K562 (cell line): ENCODE results near the gene SH2D3A. TPM values are rescaled to one million over a fixed set of nuclear protein-coding genes. Genes with fewer than 3 reads are reported as not detected.

Experiments
- ATAC-seq: fragments of 200-7000 bp; cut with Tn5 transposase; 3 replicates; pipeline ENCODE4 v1.9.1; 2020; ENCODE audit warnings: moderate library complexity
- Bru-seq: library from RNA; stranded (reverse); fragments of 400-500 nt; gene quantifications from one replicate; lab custom pipeline; 2021; lab: Mats Ljungman, UMichigan
- BruChase-seq, 2 experiments: library from RNA; stranded (reverse); fragments of 400-500 nt; gene quantifications; one replicate each; lab custom pipeline; 2021; lab: Mats Ljungman, UMichigan
- BruUV-seq: library from RNA; stranded (reverse); fragments of 400-500 nt; replicated peaks from 2 replicates; lab custom pipeline; 2021; lab: Mats Ljungman, UMichigan
- CTCF ChIA-PET: fragments of 300-600 bp; formaldehyde crosslinking; extraction: SDS; loops from one replicate; lab custom pipeline; 2021; ENCODE audit warnings: low intra/inter-chr PET ratio; lab: Yijun Ruan, JAX
- POLR2A ChIA-PET: fragments of 300-600, 350-650 bp; sonication (Branson Sonifier 250); formaldehyde crosslinking; extraction: SDS; loops from one replicate; lab custom pipeline; 2021; ENCODE audit warnings: antibody characterized with exemption, inconsistent platforms; lab: Yijun Ruan, JAX
- DNase-seq, 4 experiments: peaks; one replicate each; pipeline versions ENCODE4 v3.0.0 to v3.0.0-alpha.2; 2011 to 2018; ENCODE audit warnings: low spot score in 3 of 4, mixed read lengths in 3 of 4; ENCODE audit errors: extremely low read depth in 1 of 4
- FAIRE-seq: peaks from 2 replicates; lab custom pipeline; 2011; peaks lifted over from hg19 to GRCh38; lab: Jason Lieb, UNC
- H2AFZ ChIP-seq: 2 replicates; pipeline ENCODE4 v1.6.0; 2011; ENCODE audit warnings: low read depth, low read length, control low read depth, inconsistent platforms
- H3K27ac ChIP-seq: fragments of 200-600 bp; 3 replicates; pipeline ENCODE4 v1.8.0; 2011; ENCODE audit warnings: low read depth, mild to moderate bottlenecking, control low read depth, inconsistent platforms, low read length, moderate library complexity, mixed read lengths; ENCODE audit errors: extremely low read depth
- H3K27me3 ChIP-seq, 2 experiments: fragments of 300-600 bp in 1 of 2; 2 replicates in 1 of 2; 3 replicates in 1 of 2; pipeline versions ENCODE4 v1.6.0 to v1.8.0; 2011; ENCODE audit warnings: inconsistent platforms in 2 of 2, low read length in 2 of 2, mild to moderate bottlenecking in 1 of 2, mixed read lengths in 1 of 2, moderate library complexity in 1 of 2; ENCODE audit not compliant: control insufficient read depth in 2 of 2, insufficient read depth in 2 of 2
- H3K36me3 ChIP-seq: fragments of 300-600 bp; 3 replicates; pipeline ENCODE4 v1.8.0; 2011; ENCODE audit warnings: mild to moderate bottlenecking, low read length, inconsistent platforms; ENCODE audit not compliant: control insufficient read depth, insufficient read depth
- H3K4me1 ChIP-seq, 2 experiments: fragments of 200-600 bp in 1 of 2; replicated peaks in 1 of 2; 2 replicates in 1 of 2; 3 replicates in 1 of 2; pipeline versions ENCODE4 v1.5.1 to v1.8.0; 2011; ENCODE audit warnings: inconsistent platforms in 2 of 2, low read length in 2 of 2, mild to moderate bottlenecking in 1 of 2, mixed read lengths in 1 of 2, moderate library complexity in 1 of 2; ENCODE audit not compliant: control insufficient read depth in 2 of 2, insufficient read depth in 2 of 2
- H3K4me2 ChIP-seq: 2 replicates; pipeline ENCODE4 v1.6.1; 2011; ENCODE audit warnings: low read length, control low read depth, inconsistent platforms, mixed read lengths; ENCODE audit not compliant: insufficient read depth
- H3K4me3 ChIP-seq: fragments of 200-600 bp; sonication (generic), shearing (Covaris generic); 2 replicates; pipeline ENCODE4 v1.5.1; 2016; ENCODE audit warnings: control low read depth, inconsistent platforms
- H3K79me2 ChIP-seq: fragments of 200-600 bp; 3 replicates; pipeline ENCODE4 v1.8.0; 2011; ENCODE audit warnings: low read length, inconsistent platforms; ENCODE audit not compliant: control insufficient read depth, insufficient read depth
- H3K9ac ChIP-seq, 2 experiments: 2 replicates each; pipeline versions ENCODE4 v1.6.0 to v1.6.1; 2011; ENCODE audit warnings: low read depth in 2 of 2, low read length in 2 of 2, control low read depth in 1 of 2, inconsistent platforms in 1 of 2, mild to moderate bottlenecking in 1 of 2, mixed read lengths in 1 of 2; ENCODE audit not compliant: insufficient read depth in 1 of 2
- H3K9me1 ChIP-seq: one replicate; pipeline ENCODE4 v1.6.0; 2011; ENCODE audit warnings: inconsistent platforms, mild to moderate bottlenecking, low read length, moderate library complexity; ENCODE audit not compliant: control insufficient read depth, insufficient read depth
- H3K9me3 ChIP-seq: replicated peaks from 2 replicates; pipeline ENCODE4 v1.5.1; 2011; ENCODE audit warnings: low read depth, low read length, inconsistent platforms; ENCODE audit not compliant: control insufficient read depth, insufficient read depth
- H4K20me1 ChIP-seq: replicated peaks from 2 replicates; pipeline ENCODE4 v1.6.1; 2011; ENCODE audit warnings: low read length, inconsistent platforms, mixed read lengths; ENCODE audit not compliant: control insufficient read depth, insufficient read depth
- BRCA1 ChIP-seq, 2 experiments: fragments of 450-650 bp in 1 of 2; sonication (generic) in 1 of 2; formaldehyde crosslinking in 1 of 2; IDR thresholded peaks; 2 replicates each; pipeline versions ENCODE4 v1.5.0 to v1.6.1; 2017 to 2020; ENCODE audit warnings: mild to moderate bottlenecking in 1 of 2, missing genetic modification reagents in 1 of 2
- CBX5 ChIP-seq: IDR thresholded peaks from 2 replicates; pipeline ENCODE4 v1.6.1; 2014; ENCODE audit warnings: low read depth, borderline replicate concordance
- CEBPZ ChIP-seq: fragments of 150-350 bp; IDR thresholded peaks from 2 replicates; pipeline ENCODE4 v1.6.1; 2014; ENCODE audit warnings: low read depth, mild to moderate bottlenecking, low read length, borderline replicate concordance
- ELF1 ChIP-seq: fragments of 200-800 bp; sonication (Bioruptor generic); IDR thresholded peaks from 2 replicates; pipeline ENCODE4 v1.6.1; 2016; ENCODE audit warnings: missing genetic modification characterization, missing compliant biosample characterization
- NFXL1 ChIP-seq: fragments of 450-650 bp; formaldehyde crosslinking; IDR thresholded peaks from 2 replicates; pipeline ENCODE4 v1.4.0; 2021; ENCODE audit warnings: mild to moderate bottlenecking
- ZC3H4 ChIP-seq: sonication (generic); formaldehyde crosslinking; IDR thresholded peaks from 2 replicates; pipeline ENCODE4 v1.9.0; 2021; ENCODE audit warnings: missing genetic modification reagents, borderline replicate concordance
- WGBS: fragments of 100-300 bp; shearing (Covaris generic); methylation state at CpG from one replicate; pipeline ENCODE4 v1.1.6; 2016; ENCODE audit warnings: low coverage, mixed read lengths; ENCODE audit not compliant: insufficient coverage; ENCODE audit errors: missing lambda C conversion rate; 5-methylcytosine and 5-hydroxymethylcytosine counted together
- in situ Hi-C: fragments of 300-500 bp; cut with MboI; formaldehyde crosslinking; loops from 4 replicates; pipeline ENCODE4 v1.15.0; 2018; ENCODE audit warnings: inconsistent platforms, mixed read lengths
- intact Hi-C: fragments of 100-400 bp; cut with micrococcal nuclease; formaldehyde crosslinking; loops from 2 replicates; pipeline ENCODE4 v1.14.2; 2022
- long read RNA-seq, 3 experiments: library from polyadenylated mRNA in 2 of 3; library from RNA in 1 of 3; unstranded in 2 of 3; stranded (forward) in 1 of 3; transcript quantifications; one replicate each; pipeline ENCODE4 v2.0.0, GENCODE V29; 2019 to 2022
- polyA minus RNA-seq, 3 experiments: library from RNA; depleted of rRNA, polyadenylated mRNA; stranded (reverse); fragments of >200 nt; gene quantifications; 2 replicates each; pipeline ENCODE4 v1.2.3, GENCODE V29; 2011
- polyA plus RNA-seq, 8 experiments: library from polyadenylated mRNA; depleted of rRNA in 4 of 8; stranded (reverse) in 5 of 8; unstranded in 3 of 8; fragments of >200 nt; fragmentation: Nextera tagmentation in 2 of 8; fragmentation: Illumina TruSeq in 1 of 8; extraction: Ambion mirVana in 2 of 8; extraction: Trizol in 1 of 8; gene quantifications; 2 replicates each; pipeline versions ENCODE4 v1.2.1 to v1.2.3, GENCODE V29; 2011 to 2014; ENCODE audit warnings: inconsistent platforms in 1 of 8, missing spikeins in 1 of 8
- total RNA-seq, 7 experiments: library from RNA; depleted of rRNA in 6 of 7; stranded (reverse); fragments of >200 nt in 6 of 7; fragmentation: Illumina TruSeq in 2 of 7; extraction: Trizol in 2 of 7; gene quantifications; 2 replicates each; pipeline versions ENCODE4 v1.2.1 to v1.2.3, GENCODE V29; 2011 to 2021; ENCODE audit warnings: low replicate concordance in 1 of 7
- TF ChIP-seq, protein P1 (sequence below): sonication (generic); formaldehyde crosslinking; IDR thresholded peaks from 2 replicates; pipeline ENCODE4 v1.8.0; 2022; ENCODE audit warnings: missing genetic modification reagents, mild to moderate bottlenecking, borderline replicate concordance
- TF ChIP-seq, protein P2 (sequence below): fragments of 250-450 bp; sonication (Bioruptor Pico); IDR thresholded peaks from 2 replicates; pipeline ENCODE4 v1.8.0; 2021; ENCODE audit warnings: mild to moderate bottlenecking, moderate library complexity

SH2D3A gene
- total RNA-seq (2011; cell fraction: chromatin; rRNA removed; ENCODE audit: low replicate concordance), result 17.3 and 38.7 TPM in 2 replicates
- 28.7 and 29.6 TPM in 2 replicates for total RNA-seq (2011; cell fraction: nucleolus; rRNA removed)
- 21.3 and 22.0 TPM in 2 replicates for total RNA-seq (2011; cell fraction: nucleoplasm; rRNA removed)
- total RNA-seq (2014; rRNA removed) (20.0 and 25.9 TPM in 2 replicates), total RNA-seq (2014; rRNA removed; fragmentation: Illumina TruSeq; extraction: Trizol) (3.0 and 4.8 TPM in 2 replicates), total RNA-seq (2015; rRNA removed; fragmentation: Illumina TruSeq; extraction: Trizol) (8.6 and 8.9 TPM in 2 replicates), total RNA-seq (2021) (19.4 and 26.3 TPM in 2 replicates), polyA plus RNA-seq (2011; rRNA removed) (8.7 and 13.4 TPM in 2 replicates), polyA plus RNA-seq (2014; fragmentation: Illumina TruSeq; extraction: Trizol) (9.6 and 17.7 TPM in 2 replicates), polyA plus RNA-seq (2014; fragmentation: Nextera tagmentation; extraction: Ambion mirVana) (under 1 TPM; 0.75 to 0.83 TPM), polyA plus RNA-seq (2014; rRNA removed) (19.8 and 24.8 TPM in 2 replicates), polyA minus RNA-seq (2011; rRNA and poly(A)+ RNA removed) (3.0 and 4.7 TPM in 2 replicates), Bru-seq, nascent RNA (percentile 65 among the genes with signal in this experiment), BruChase-seq, experiment 1, labeled RNA remaining after a 2-hour chase (percentile 49 among the genes with signal in this experiment), BruChase-seq, experiment 2, labeled RNA remaining after a 6-hour chase (percentile 51 among the genes with signal in this experiment)
- 12.2 and 22.2 TPM in 2 replicates for polyA plus RNA-seq (2011; cell fraction: cytosol; rRNA removed)
- 20.1 and 35.1 TPM in 2 replicates for polyA plus RNA-seq (2011; cell fraction: nucleus; rRNA removed)
- 10.3 and 10.8 TPM in 2 replicates for polyA plus RNA-seq (2012)
- polyA minus RNA-seq (2011; cell fraction: cytosol; rRNA and poly(A)+ RNA removed), result 8.7 and 11.1 TPM in 2 replicates
- 17.0 and 18.8 TPM in 2 replicates for polyA minus RNA-seq (2011; cell fraction: nucleus; rRNA and poly(A)+ RNA removed)
- long read RNA-seq, experiment 1, transcript SH2D3A-201 (10 exons, 2,296 nt), result major isoform, 7 of 43 reads
- long read RNA-seq, experiment 1, partial matches to known transcripts, result 18 of 43 reads
- long read RNA-seq, experiment 1, other reads (novel, unspliced or antisense), result 18 of 43 reads
- long read RNA-seq, experiment 2, transcript SH2D3A-201 (10 exons, 2,296 nt), result major isoform, 6 of 21 reads
- long read RNA-seq, experiment 2, partial matches to known transcripts, result 7 of 21 reads
- long read RNA-seq, experiment 2, other reads (novel, unspliced or antisense), result 8 of 21 reads
- long read RNA-seq, experiment 3, partial matches to known transcripts, result 1 of 11 reads
- long read RNA-seq, experiment 3, other reads (novel, unspliced or antisense), result 6 of 11 reads

- H3K9ac ChIP-seq, result peak within 1 kb of the TSS; percentile 67 to 93
- FAIRE-seq, result peak; percentile 91
- TF ChIP-seq ZC3H4 (no peak), NFXL1 (CRISPR knock-in tag) (no peak), CBX5 (no peak), CEBPZ (no peak), ELF1 (tag) (no peak; the same call in 1 of the 2 replicates), BRCA1 (IDR thresholded peaks at IDR 0.05) (no peak), BRCA1 (CRISPR knock-in tag; IDR thresholded peaks at IDR 0.05) (0 out of 2 replicates have a peak, but pooled peaks have one; percentile 87)
- TF ChIP-seq, protein P1, sequence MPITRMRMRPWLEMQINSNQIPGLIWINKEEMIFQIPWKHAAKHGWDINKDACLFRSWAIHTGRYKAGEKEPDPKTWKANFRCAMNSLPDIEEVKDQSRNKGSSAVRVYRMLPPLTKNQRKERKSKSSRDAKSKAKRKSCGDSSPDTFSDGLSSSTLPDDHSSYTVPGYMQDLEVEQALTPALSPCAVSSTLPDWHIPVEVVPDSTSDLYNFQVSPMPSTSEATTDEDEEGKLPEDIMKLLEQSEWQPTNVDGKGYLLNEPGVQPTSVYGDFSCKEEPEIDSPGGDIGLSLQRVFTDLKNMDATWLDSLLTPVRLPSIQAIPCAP (CRISPR knock-in tag), result no peak
- TF ChIP-seq, protein P2, sequence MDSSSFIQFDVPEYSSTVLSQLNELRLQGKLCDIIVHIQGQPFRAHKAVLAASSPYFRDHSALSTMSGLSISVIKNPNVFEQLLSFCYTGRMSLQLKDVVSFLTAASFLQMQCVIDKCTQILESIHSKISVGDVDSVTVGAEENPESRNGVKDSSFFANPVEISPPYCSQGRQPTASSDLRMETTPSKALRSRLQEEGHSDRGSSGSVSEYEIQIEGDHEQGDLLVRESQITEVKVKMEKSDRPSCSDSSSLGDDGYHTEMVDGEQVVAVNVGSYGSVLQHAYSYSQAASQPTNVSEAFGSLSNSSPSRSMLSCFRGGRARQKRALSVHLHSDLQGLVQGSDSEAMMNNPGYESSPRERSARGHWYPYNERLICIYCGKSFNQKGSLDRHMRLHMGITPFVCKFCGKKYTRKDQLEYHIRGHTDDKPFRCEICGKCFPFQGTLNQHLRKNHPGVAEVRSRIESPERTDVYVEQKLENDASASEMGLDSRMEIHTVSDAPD (CRISPR knock-in tag), result no peak
Observed at GRCh38 chr19:6767357-6768235, at the start of gene SH2D3A. Gene SH2D3A, minus strand, starts transcription at chr19:6767435. Its CDS starts 3,687 bp downstream, at chr19:6763748.

More at GRCh38 chr19:6767357-6768235, at the start of gene SH2D3A:
- H2AFZ ChIP-seq, result peak within 1 kb of the TSS; percentile 95
- H3K4me2 ChIP-seq, result peak within 1 kb of the TSS; percentile 91
- WGBS, result 3% methylated on average over 40 of the region's 47 CpGs
- DNase-seq (peak; percentile 95 to 97 (median 96)), ATAC-seq (peak; percentile 95)
- H3K36me3 ChIP-seq, result no peaks in the 10 kb centered on the region
- H3K4me1 ChIP-seq, result peaks cover 9 to 29% of the 10 kb centered on the region in 2 experiments
- H3K27me3 ChIP-seq, result no peaks in the 10 kb centered on the region
- in situ Hi-C loops (no loop called here), intact Hi-C loops (loop anchor here (2.0 to 10.0 kb wide), 2 partner anchors 29 to 97 kb away; partner anchors contain the start of gene TRIP10)
- peak within 1 kb of the TSS; percentile 65 for H3K27ac ChIP-seq
- CTCF ChIA-PET, result no interaction called here
- H3K9me3 ChIP-seq, result no peaks in the 10 kb centered on the region
- BruUV-seq, result no TSS peak
- POLR2A ChIA-PET, result interaction anchor here (0.7 to 1.6 kb wide), 5 partner anchors 14 to 237 kb away, joined by 3 to 7 read pairs (median 5); partner anchors contain the start of gene TNFSF9
- H3K4me3 ChIP-seq, result peak within 1 kb of the TSS; percentile 64
- peaks cover 4% of the 10 kb centered on the region for H3K9me1 ChIP-seq
- H4K20me1 ChIP-seq, result no peaks in the 10 kb centered on the region
- H3K79me2 ChIP-seq, result peaks cover 13% of the 10 kb centered on the region
